Measurements from ENCODE around the gene SLC25A24. TPM values are rescaled to one million over a fixed set of nuclear protein-coding genes. Genes with fewer than 3 reads are reported as not detected.
A peak's percentile ranks its signal among the peaks of the same experiment; 100 is the strongest.
"Not testable (repeated sequence)": the region's sequence is repeated elsewhere in the genome, so short reads cannot be mapped to it uniquely, and the experiment has no call there.

Gene SLC25A24
- 49.9 TPM for total RNA-seq

- peak; percentile 77 for DNase-seq
Measured at GRCh38 chr1:108199781-108200686, at the start of gene SLC25A24. TSS of gene SLC25A24 (minus strand) at chr1:108200343. CDS start at chr1:108200138, 205 bp downstream.

DNA sequence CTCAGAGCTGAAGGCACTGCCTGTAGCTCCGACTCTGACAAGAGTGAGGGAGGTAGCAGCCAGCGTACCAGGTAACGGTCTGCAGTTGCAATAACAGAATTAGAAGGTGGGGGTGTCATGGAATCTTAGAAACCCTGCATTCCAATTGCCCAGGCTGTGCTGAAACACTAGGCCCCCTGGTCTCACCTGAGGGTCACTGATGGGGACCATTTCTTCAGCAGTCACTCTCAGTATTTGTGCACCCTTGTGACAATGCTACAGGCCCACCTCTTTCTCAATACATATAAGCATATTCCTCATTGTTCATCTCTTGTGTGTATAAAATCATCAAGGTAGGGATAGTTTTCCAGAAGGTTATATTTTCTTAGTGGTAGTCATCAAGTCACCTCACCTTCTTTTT, 43.8 kb upstream of the SLC25A24 start, which contains the start of gene NBPF4:
Gene NBPF4, minus strand, starts transcription at position 101 of the 400 bp plus-strand sequence. CDS start 315 bp downstream, outside the sequence.
- DNase-seq = not testable (repeated sequence)

GRCh38 chr1:108239426-108239825, 39.3 kb upstream of the SLC25A24 start:
- not testable (repeated sequence) for DNase-seq

DNA sequence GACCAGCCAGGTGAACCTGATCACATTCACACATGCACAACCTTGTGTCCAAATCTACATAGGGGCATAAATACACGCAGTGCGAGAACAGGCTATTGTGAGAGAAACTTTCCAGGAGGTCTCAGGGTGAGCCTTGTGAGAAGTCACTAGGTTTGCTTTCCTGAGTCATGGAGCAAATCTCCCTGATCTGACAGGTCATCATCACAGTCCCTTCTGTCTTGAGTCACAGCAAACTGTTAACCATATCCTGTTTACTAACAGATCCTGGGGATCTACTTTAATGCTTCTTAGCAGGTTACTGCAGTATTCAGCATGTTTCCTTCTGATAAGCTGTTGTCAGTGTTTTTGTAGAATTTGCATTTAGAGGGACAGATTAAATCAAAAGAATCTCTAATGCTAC, 35.2 kb upstream of the SLC25A24 start:
- DNase-seq = not testable (repeated sequence)

- not testable (repeated sequence) for DNase-seq
Measured at GRCh38 chr1:108232183-108232582, 32.0 kb upstream of the SLC25A24 start.

GRCh38 chr1:108229976-108230375, 29.8 kb upstream of the SLC25A24 start:
- not testable (repeated sequence) for DNase-seq

DNA sequence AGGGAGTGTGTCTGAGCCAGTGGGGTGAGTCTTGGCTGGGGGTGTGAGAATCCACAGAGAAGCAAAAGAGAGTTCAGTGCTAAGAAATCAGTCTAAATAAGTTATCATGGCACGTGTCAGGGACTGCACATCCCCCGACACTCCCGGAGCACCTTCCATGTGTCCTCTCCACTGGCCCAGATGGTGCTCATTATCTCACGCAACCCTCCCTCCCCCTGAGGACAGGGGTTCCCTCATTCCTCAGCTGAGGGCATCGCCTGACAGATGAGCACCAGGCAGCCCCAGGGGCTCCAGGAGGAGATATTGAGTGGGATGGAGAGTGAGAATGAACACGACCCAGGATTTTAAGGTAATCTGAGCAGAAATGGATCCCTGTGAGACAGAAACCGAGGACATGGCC, 27.6 kb upstream of the SLC25A24 start:
- not testable (repeated sequence) for DNase-seq

DNA sequence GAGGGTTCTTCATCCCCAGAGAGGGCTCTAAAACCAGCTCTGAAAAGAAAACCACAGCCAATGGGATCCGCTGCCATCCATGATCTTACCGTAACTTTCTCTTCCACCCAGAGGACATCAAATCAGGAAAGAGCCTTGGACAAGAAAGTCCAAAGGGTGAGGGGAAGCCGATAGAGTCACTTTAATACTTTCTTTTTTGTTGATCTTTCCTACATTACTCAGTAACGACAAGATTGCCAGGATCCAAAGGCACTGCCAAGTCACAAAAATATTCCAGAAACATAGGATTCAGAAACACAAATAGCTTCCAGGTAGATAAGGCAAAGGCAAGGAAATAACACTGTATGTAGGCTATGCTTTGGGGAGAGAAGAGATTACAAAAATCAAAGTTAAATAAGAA, 26.7 kb upstream of the SLC25A24 start:
- not testable (repeated sequence) for DNase-seq

DNA sequence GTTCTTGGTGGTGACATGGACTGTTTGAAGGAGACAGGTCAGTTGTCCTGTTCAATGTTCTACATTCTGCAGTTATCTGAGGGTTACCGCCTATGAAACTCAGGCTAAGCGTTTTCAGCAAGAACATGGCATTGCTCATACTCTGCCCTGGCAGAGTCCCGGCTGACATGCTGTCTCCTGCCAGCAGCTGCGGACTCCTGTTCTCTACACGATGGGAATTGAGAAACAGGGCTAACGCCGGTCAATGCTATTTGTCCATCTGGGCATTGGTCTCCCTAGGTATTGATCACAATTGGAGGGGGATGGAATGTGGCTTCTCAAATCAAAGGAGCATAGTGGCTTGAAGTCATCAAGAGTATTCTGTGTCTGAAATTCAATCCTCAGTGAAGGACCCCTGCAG, 23.1 kb upstream of the SLC25A24 start:
- not testable (repeated sequence) for DNase-seq

- not testable (repeated sequence) for DNase-seq
Measured at GRCh38 chr1:108217515-108218174, 17.5 kb upstream of the SLC25A24 start.

DNA sequence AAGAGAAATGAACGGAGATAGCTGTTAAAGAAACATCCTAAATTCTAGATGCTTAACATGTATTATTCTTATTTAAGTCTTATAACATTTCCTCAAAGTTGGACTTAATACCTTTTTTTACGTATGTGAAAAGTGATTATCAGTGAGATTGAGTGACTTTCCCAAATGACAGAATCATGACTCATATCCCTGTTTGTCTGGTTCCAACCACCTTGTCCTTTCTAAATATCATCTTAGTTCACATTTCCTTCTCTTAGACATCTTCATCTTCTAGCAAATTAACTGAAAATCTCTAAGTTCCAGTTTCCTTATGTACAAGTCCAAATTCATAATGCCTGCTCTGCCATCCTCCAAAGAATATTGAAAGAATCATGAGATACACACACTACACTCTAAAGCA, 16.9 kb upstream of the SLC25A24 start:
- DNase-seq = not testable (repeated sequence)

GRCh38 chr1:108216028-108216890, 16.1 kb upstream of the SLC25A24 start:
- DNase-seq = not testable (repeated sequence)

DNA sequence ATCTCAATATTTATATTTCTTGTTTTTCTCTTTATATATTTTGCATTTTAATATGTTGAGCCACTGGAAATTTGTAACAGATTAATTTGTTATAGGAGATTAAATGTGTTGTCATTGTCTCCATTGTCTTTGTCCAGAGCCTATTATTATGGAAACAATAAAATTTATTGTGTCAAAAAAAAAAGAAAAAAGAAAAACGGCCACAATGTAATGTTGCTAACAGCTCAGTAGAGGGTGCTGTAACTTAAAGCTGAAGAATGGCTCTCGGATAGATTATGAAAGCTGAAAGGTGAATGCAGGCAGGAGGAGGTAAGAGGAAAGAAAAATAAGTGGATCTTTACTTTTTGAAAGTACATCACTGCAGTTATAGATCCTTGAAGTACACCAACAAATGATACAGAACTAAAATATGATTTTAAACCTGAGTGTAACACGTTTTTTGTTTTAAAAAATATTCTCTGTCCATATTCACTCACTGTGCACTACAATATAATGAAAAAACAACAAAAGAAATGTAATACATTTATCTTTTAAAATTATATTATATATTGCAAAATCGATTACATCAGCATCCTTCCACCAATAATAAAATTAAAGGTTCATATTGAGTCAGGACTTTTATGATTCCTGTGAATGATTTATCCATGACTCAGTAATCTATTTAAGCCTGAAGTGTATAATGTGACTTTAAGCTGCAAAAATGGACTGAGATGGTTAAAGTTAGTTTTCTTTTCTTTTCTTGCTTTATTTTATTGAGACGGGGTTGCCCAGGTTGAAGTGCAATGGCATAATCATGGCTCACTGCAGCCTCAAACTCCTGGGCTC, 14.7 kb upstream of the SLC25A24 start:
- not testable (repeated sequence) for DNase-seq

DNA sequence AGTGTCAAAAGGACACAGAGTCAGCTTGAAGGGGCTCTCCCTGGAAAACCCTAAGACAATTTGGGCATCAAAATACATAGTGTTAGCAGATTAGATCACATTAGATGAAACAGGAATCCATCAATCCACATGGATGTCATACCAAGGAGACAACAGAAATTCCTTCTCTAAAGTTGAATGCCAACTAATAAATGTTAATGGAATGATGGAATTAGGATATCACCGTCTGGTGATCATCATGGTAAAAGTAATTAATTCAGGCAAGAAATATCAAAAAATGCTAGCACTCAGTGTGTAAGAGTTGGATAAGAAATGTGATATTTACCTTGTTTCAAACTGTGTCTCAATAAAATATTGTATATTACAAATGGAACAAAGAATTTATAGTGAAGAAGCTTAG, 10.9 kb upstream of the SLC25A24 start:
- DNase-seq = no peak

DNA sequence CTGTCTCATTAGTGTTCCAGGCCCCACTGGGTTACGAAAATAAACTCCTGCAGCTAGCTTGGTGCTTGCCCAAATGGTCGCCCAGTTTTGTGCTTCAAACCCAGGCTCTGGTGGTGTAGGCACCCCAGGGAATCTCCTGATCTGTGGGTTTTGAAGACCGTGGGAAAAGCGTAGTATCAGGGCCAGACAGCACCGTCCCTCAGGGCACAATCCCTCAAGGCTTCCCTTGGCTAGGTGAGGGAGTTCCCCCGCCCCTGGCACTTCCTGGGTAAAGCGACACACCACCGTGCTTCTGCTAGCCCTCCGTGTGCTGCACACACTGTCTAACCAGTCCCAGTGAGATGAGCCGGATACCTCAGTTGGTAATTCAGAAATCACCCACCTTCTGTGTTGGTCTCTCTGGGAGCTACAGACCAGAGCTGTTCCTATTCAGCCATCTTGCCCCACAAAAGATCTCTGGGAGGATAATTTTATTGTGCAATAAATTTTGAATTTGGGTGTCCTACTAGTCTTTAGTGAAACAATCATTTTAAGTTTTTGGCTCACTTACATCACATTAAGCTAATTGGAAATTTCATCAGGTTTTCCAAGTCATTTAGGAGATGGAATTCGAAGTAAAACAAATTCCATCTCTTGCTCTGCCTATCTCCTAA, 9.4 kb upstream of the SLC25A24 start:
- DNase-seq = no peak

- no peak for DNase-seq
Measured at GRCh38 chr1:108208724-108209446, 8.7 kb upstream of the SLC25A24 start.

DNA sequence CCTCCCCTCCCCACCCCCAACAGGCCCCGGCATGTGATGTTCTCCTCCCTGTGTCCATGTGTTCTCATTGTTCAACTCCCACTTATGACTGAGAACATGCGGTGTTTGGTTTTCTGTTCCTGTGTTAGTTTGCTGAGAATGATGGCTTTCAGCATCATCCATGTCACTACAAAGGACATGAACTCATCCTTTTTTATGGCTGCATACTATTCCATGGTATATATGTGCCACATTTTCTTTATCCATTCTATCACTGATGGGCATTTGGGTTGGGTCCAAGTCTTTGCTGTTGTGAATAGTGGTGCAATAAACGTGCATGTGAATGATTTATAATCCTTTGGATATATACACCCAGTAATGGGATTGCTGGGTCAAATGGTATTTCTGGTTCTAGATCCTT, 3.4 kb upstream of the SLC25A24 start:
- not testable (repeated sequence) for DNase-seq

- no peak for DNase-seq
Measured at GRCh38 chr1:108201687-108202086, 1.5 kb upstream of the SLC25A24 start.

DNA sequence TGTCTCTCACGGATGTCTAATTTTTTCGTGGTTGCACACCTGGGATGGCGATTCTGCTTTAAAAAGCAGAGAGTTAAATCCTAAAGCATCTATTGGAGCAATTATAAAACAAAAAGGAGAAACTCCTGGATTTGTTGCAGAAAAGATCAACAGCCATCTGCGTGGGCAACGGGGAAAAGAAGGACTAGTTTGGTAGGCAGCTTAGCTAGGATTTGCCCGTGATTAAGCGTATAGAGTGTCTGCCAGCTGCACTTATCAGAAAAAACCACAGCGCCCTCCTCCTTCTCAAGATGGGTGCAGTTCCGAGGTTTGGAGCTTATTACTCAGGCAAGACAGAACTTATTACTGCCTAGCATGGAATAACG, 526 bp upstream of the SLC25A24 start:
- peak; percentile 39 for DNase-seq

GRCh38 chr1:108199201-108199691, 897 bp downstream of the SLC25A24 start:
- no peak for DNase-seq

Data from occipital lobe (tissue), 2 donors.